ENCODE data around the gene MLKL.

Gene MLKL

DNA sequence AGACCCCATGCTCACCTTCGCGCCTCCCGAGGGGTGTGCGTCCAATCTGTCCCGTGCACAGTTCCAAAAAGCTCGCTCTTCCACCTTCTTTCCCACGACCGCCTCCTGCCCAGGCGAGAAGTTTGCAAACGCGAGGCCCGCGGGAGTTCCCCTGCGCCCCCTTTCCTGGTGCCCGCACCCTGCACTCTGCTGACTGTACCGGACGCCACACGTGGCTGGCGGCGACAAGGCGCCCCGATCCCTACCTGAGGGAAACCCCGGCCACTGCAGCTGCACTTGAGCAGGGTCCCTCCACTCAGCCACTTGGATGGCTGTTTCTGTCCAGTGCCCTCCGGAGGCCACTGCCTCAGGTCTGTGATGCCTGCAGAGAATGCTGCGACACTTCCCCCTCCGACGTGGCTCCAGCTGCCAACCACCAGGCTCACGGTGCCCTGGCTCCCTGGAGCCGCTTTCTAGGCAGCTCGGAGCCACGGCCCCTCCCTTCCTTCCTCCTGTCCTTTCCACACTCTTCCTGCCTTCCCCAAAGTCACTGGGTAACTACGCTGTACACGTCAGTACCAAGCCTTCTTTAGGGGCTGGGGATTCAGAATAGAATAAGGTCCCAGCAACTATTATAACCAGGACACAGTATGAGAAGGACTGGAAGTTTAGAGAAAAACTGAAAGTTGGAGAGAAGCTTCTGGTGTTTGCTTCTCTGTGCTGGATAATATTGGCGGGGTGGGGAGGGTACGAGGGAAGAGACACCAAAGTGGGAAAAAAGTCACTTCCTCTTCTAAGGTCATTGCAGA lies at the start of gene MLKL:
MLKL (minus strand) TSS at position 425 of the 788 bp plus-strand sequence. CDS start 5,105 bp downstream, outside the sequence.
- no peak for DNase-seq (ENCODE audit: low read depth, low spot score)

DNA sequence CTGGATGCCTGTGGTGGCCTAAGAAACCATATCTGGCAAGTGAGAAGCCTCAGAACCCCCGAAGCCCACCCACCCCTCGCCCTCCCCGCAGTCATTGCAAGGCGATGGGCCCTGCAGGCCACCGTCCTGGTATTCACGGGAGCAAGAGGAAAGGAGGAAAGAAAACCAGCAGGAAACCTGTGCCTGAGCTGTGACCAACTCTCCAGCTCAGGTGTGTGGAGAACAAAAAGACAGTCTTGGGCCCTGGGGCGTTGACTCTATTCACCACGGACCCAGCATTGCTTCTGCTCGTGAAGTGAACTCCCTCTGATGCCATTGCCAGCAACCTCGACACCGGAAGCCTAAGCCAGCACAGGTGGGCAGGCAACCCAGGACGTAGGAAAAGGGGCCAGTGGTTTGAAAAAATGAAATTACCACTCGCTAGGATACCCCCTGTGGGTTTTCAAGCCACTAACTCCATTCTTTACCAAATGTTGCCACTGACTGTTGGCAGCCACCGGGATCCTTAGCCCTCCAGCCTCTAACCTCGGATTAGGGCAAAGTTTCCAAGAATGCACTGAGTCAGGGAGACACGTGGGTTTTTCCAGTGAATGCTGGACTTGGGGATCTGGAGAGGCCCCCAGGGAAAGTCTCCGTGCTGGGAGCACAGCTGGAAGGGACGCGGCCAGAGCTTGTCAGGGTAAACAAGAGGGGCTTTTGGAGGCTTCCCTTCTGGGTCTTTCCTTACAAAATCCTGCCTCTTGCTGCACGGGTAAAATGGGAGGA lies 48.8 kb upstream of the MLKL start:
- no peak for DNase-seq (ENCODE audit: low read depth, low spot score)

DNA sequence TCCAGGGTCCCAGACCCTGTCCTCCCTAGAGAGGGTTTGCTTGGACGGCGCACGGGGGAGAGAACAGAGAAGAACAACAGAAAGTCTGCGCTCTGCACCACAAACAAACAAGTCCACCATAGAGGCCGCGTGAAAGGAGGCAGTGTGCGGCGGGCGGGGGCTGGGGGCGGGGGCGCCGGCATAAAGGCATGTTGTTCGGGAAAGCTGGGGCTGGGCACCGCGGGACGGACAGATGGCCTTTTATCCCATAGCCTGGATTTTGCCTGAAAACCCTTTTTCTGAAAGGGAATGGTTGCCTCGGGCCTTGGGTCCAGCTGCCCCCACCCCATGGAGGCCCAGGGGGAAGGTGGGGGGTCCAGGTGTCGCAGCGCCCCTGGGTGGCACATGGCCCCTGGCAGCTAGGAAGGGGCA lies 48.0 kb upstream of the MLKL start:
- no peak for DNase-seq (ENCODE audit: low read depth, low spot score)

DNA sequence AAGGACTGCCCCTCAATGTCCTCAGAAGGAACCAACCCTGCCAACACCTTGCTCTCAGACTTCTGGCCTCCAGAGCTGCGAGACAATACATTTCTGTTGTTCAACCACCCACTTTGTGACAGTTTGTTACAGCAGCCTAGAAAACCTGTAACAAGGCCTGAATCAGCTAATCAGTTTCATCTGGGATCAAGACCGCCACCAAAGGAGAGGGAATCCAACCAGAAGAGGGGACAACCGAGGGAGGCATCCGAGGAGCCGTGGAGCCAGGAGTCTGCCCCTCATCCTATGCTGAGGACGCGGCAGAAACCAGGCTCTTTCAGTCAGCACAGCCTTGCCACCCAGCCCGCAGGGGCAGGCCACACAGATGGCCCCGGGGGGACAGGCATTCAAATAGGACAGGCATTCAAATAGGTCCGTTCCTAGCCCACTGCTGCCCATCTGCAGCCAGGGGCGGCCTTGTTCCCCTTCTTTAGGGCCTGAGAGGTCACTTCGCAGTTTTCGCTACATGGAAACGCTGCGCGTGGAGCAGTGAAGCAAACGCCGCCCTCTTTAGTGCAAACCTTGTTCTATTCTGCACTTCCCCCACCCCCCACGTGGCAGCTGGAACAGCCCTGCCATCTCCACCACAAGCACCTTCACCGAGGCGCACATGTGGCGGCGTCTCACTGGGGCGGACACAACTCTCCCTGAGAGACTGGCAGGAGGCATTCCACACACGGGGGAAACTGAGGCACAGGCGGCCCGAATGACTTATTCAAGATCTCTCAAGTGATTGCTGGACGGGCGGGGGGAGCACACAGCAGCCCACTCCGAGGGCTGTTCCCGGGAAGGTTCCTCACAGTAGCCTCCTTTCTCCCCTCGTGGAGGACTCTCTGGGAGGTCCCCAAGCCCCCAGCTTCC lies 47.3 kb upstream of the MLKL start:
- DNase-seq (ENCODE audit: low read depth, low spot score) = no peak

DNA sequence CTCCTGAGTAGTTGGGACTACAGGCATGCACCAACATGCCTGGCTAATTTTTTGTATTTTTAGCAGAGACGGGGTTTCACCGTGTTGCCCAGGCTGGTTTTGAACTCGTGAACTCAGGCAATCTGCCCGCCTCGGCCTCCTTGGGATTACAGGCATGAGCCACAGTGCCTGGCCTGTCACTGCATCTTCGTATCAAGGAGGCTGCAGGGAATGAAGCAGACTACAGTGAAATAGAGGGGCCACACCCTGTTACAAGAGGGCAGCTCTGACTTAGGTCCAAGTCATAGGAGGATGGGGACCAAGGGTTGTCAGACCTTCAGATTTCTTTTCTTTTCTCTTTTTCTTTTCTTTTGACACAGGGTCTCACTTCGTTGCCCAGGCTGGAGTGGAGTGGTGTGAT lies 45.3 kb upstream of the MLKL start:
- DNase-seq (ENCODE audit: low read depth, low spot score) = no peak

DNA sequence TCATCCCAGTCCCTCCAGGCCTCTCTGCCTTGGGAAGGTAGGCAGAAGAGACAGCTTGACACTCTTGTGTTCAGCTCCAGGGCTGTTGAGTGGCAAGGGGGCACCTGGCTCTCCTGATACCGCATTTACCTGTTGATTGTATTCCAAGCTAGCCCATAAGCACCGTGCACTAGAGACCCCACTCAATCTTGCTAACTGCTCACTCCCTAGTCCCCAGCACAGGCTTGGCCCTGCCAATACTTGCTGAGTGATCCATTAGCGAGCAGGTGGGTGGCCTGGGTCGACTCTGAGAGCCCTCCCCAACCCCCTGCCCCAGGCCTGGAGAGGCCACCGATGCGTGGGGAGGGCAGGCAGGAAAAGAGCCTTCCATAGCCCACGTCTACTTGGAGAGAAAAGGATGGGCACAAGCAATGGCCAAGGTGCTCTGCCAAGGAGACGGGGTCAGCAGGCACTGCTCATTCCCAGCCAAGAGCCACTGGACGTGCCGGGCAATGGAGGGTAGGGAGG lies 44.5 kb upstream of the MLKL start:
- no peak for DNase-seq (ENCODE audit: low read depth, low spot score)

DNA sequence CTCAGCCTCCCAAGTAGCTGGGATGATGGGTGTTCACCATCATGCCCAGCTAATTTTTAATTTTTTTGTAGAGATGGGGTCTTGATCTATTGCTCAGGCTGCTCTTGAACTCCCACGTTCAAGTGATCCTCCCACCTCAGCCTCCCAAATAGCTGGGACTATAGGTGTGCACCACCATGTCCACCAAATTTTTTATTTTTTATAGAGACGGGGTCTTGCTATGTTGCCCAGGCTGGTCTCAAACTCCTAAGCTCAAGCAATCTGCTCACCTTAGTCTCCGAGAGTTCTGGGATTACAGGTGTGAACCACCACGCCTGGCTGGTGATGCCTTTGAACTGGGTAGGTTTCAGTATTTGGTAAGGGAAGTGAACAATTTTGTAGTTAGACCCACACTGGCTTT lies 43.9 kb upstream of the MLKL start:
- no peak for DNase-seq (ENCODE audit: low read depth, low spot score)

DNA sequence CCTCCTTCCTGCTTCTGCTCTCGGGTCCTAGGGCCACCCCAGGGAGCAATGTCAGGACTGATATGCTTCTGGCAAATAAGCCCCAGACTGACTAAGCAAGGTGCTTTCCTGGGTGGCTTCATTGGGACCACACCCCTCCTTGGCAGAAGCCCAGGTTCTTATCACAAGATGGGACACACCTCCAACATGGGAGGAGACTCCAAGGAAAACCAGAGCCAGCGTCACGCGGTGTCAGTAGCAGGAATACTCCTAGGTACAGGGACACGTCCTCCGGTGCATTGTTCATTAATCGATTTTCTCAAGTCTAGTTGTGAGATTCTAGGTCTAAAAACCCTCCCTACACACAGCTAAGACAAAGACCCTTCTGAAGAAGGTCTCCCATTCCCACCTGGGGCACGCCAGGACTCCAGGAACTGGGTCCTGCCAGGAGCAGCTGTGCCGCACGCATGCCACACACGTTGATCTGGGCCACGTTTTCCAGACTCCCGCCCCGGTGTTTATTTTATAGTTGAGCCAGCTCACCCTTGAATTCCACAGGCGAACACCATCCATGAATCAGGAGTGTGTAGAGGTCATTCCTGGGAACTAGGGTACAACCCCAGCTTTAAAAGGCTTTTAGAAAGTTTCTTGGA lies 43.1 kb upstream of the MLKL start:
- no peak for DNase-seq (ENCODE audit: low read depth, low spot score)

DNA sequence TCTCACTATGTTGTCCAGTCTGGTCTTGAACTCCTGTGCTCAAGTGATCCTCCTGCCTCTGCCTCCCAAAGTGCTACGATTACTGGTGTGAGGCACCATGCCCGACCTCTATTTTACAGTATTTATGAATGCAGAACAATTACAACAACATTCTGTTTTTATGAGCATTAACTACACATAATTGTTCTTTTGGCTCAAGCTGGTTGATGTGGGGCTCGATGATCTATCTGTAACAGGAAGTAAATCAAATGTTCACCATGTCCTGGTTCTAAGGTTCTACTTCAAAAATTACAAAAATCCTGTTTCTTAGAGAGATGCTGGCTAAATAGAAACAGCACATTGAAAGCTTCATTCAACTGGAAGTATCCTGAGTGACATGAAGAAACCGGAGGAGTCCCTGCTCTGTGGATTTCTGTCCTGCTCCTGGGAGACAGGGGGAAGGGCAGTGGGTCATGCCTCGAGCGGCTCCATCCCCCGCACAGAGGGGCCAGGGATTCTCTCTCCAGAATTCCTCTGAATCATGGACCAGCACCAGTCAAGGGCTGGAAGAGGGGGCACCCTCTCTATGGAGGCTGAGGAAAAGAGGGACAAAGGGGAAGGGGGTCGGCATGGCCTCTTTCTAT lies 42.5 kb upstream of the MLKL start:
- no peak for DNase-seq (ENCODE audit: low read depth, low spot score)

DNA sequence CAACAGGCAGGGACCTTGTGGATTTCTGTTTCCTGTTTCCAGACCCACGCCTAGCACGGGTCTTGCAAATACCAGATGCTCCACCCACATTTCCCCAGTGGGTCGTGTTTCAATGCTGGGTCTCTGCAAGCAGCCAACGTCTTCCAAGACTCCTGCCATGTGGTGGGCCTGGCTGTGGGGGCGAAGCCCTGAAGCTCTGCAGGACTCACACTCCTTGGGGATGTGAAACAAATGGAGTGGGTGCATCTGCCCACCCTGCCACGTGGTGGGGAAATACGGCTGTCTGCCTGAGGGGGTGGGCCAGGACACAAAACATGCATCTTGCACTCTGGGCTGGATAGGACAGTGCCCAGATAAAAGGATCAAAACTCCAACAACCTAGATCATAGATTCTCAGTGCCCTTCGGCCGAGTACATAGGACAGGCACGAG lies 41.4 kb upstream of the MLKL start:
- no peak for DNase-seq (ENCODE audit: low read depth, low spot score)

DNA sequence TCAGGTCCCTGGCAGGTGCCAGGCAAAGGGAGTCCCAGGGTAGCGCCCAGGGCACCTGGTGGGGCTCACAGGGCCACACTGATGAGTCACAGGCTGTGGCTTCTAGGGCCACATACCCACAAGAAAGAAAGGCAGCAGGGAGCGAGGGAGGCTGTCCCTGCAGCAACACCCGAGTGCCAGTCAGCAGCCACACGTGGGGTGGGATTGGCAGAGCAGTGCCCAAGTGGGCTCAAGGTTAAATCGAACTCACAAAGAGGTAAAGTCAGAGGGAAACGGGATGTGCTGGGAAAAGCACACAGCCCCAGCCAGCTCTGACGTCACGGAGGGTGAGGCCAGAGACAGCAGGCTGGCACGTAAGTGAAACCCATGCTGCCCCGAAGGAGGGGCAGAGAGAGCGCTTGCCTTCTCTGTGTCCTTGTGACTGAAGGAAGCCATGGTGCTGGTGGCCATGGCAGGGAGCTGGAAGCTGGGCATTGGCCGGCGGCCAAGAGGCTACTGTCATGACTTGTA lies 40.2 kb upstream of the MLKL start:
- no peak for DNase-seq (ENCODE audit: low read depth, low spot score)

DNA sequence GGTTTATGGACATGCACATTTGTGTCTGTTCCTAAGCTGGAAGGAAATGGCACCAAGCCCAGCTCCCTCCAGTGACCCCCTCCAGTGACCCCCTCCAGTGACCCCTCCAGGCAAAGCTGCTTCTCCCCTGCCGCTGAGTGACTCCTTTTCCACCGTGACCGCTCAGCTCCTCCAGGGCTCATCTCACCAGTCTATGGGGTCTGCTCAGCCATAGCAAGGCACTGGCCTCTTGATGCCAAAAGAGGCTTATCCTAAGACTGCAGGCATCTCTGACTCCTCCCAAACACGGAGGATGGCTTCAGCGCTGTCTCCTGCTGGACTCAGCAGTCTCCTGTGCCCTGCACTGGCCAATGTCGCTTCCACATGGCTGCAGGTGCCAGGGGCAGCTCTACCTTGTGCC lies 38.6 kb upstream of the MLKL start:
- DNase-seq (ENCODE audit: low read depth, low spot score) = no peak

DNA sequence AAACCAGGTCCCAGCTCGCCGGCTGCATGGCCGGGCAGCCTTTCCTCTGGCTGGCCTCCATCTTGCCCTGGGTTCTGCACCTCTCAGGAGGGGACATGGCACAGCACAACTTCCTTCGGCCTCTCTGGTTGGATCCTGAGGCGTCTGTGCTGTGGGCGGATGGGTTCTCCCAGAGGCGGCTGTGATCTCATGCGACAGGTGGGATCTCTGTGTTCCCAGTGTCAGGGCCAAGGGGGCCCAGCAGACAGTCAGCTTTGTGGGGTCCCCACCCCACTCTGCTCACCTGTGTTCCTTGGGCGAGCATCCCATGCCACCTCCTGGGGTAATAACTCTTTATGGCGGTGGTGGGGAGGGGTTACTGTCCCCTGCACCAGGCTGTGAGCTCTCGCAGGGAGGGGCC lies 38.2 kb upstream of the MLKL start:
- DNase-seq (ENCODE audit: low read depth, low spot score) = no peak

DNA sequence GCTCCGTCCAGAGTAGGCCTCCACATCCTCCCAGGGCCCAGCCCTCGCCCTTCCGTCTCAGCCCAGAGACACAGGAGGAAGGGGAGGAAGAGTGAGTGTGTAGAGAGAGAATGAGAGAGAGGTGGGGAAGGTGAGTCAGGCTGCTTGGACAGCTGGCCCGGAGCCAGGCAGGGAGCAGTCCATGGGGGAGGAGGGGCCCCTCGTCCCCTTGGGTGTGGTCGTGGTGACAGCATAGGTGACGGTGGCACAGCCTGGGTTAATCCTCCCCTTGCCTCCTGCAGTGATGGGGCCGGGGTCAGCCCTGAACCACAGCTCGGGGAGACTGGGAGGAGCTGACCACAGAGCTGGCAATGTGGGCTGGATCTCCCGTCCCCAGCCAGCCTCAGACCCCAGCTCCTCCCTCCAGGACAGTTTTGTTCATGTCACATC lies 37.5 kb upstream of the MLKL start:
- DNase-seq (ENCODE audit: low read depth, low spot score) = no peak

DNA sequence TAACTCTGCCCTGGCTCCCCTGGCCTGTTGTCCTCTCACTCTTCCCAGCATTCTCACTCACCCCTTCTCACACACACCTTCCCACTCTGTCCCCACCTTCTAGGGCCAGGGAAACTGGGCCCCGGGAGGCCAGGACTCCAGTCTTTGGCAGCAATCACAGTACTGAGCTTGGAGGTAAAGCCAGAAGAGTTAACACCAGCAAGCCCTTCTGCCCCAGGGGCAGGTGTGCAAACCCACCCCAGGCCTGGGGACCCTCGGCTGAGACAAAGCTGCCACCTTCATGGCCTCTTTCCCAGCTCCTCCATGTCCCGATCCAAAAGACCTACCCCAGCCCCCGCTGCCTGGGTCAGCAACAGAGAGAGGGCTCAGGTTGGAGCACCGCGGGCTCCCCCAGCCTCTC lies 36.9 kb upstream of the MLKL start:
- DNase-seq (ENCODE audit: low read depth, low spot score) = no peak

DNA sequence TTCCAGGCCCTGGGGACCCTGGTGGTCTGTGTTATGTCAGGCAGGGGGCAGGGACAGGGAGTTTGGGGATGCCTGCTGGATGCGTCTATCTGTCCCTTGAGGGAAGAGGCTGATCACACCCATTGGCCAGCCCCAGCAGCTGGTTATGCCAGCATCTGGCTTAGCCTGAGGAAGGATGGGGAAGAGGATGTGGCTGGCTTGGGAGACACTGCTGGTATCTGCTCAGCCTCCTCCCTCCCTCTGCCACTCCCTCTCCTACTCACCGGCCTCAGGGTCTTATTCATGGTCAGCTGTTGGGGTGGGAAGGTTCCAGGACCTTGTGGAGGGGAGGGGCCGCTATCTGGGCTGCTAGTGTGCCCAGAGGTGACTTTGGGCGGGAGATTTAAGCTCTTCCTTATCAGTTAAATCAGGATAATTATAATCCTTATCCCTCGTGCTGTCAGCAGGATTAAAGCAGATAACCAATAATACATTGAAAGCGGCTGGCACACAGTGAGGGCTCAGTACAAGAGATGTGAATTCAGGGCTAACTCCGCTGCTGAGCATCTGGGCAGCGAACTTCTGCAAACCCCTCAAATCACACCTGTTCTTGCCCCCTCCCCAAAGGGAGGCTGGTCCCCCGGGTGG lies 36.0 kb upstream of the MLKL start:
- DNase-seq (ENCODE audit: low read depth, low spot score) = no peak

DNA sequence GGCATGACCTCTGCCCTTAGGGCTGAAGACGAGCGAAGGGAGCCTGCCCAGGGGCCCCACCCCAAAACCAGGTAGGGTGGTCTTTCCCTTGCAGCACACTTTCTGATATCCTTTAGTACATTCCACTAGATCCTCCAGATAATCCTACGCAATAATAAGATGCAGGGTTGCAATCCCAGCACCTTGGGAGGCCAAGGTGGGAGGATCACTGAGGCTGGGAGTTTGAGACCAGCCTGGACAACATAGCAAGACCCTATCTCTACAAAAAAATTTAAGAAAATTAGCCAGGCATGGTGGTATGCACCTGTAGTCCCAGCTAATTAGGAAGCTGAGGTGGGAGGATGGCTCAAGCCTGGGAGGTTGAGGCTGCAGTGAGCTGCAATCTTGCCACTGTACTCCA lies 34.9 kb upstream of the MLKL start:
- no peak for DNase-seq (ENCODE audit: low read depth, low spot score)

DNA sequence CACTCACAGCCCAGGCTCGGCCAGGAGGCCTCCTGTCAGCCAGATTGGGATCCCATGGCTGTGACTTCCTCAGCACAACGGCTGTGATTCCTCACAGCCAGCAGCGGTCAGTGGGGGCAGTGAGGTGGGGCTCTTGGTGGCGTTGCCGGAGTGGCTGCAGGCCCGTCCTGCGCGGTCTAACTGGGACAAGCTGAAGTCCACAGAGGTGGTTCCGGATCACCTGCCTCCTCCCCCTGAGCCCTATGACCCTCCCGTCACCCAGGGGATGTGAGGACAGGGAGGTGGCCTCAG lies 34.4 kb upstream of the MLKL start:
- DNase-seq (ENCODE audit: low read depth, low spot score) = no peak

DNA sequence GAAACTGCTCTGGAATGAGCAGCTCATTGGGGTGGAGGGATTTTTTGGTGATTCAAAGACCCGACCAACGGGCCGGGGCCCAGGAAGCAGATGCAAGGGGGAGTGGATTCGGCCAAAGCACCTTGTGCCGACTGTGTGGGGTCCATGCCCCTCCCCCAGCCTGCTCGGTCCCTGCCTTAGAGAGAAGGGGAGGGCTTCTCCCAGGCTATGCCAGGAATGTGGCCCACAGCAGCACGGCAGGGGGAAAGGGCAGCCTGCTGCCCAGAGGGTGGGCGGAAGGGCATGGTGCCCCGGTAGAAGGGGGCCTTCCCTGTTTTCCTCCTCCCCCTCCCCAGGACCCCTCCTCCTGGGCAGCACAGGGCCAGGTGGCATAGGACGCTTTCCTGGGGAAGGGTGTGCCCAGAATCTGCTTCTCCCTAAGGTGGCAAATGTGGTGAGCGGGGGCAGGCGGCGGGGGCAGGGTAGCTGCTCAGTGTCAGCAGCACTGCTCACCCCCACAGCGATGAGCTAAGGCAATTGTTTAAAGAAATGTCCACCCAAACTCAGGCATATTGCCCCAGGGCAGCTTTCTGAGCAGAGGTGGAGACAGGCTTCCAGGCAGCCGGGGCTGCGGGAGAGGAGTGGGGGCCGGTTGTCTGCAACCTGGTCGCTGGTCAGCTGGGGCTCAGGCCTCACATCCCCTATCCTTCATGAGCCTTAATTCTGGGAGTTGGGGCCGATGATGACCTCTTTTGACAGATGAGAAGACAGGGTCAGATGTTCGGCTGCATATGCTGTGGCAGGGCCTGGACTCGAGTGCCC lies 33.9 kb upstream of the MLKL start:
- no peak for DNase-seq (ENCODE audit: low read depth, low spot score)
